ENCODE measurements around the gene HAL. TPM values are rescaled to one million over a fixed set of nuclear protein-coding genes. Genes with fewer than 3 reads are reported as not detected.
A peak's percentile ranks its signal among the peaks of the same experiment; 100 is the strongest.

Gene HAL
- total RNA-seq, 1 donor from 2014 or later, result under 0.01 TPM

DNA sequence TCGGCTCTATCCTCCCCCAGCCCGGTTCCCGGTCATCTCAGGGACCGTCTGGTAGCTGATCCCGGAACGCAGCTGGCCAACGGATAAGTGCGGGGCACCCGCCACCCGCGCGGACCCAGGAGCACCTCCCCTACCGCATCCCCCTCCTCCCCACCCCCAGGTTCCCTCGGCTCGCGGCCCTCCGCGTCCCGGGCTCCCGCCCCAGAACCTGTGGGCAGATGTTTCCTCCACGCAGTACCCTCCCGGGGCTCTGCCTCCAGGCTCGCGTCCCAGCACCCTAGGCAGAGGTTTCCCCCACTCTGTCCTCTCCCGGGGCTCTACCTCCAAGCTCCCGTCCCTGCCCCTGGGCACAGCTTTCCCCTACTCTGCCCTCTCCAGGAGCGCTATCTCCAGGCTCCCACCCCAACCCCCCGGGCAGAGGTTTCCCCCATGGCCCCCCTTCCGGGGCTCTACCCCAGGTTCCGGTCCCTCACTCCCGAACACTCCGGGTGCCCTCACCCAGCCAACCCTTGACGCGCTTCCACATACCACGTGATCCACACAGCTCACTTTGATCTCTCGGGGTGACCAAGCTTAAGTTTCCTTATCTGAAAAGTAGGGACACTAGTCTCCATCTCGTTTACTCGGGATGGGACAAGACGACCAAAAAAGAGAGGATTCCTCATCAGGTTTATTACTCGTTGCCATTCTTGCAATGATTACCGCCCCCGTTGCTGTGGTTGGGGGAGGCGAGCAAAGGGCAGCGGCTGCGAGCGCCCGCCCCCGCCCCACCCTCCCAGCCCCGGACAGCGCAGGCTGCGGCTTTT is 53.4 kb downstream of the HAL start, which contains the start of gene CCDC38:
CCDC38 (minus strand) TSS at position 91 of the 806 bp plus-strand sequence. CDS start 6,105 bp downstream, outside the sequence.
- peak in 1 of 2 donors; percentile 42 for DNase-seq (ENCODE audit: low read depth in 2 of 2)

DNA sequence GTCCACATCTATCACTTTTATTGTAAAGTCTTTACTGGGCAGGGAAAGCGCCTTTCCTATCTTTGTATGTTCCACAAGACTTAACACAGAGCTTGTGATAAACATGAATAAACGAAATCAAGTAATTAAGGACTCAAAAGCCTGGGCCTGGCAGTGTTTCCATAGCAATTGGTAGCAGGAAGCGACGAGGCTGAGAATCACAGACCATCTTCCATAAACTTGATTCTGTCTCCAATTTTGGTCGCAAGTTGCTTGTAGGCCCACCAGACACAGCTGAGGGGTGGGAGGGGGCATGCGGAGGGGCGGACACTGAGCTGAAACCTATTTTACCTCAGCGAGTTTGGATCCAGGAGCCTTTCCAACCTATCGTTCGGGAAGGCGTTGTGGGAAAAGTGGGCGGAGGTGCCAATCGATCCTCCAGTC is 54.0 kb downstream of the HAL start:
- no peak for DNase-seq (ENCODE audit: low read depth in 2 of 2)

DNA sequence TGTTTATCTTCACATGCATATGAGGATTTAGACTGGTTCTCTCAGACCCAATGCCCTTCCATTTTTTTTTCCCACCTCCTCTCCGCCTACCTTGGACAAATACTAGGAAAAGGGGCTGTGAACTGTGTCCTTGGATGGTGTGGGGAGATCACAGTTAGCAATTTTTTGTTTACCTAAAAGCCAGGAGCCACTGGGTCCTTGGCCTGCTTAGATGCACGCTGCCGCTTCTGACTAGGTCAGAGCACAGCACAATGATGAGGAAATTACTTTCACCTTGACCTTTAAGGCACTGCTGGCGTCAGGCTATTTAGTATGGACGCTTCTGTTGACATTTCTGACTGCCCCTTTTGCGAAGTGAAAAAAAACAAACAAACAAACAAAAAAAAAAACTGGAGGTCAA is 55.6 kb downstream of the HAL start:
- no peak for DNase-seq (ENCODE audit: low read depth in 2 of 2)

Other genes starting within 250 kb of the HAL start
- 216 and 678 TPM in 2 replicates for gene NTN4, start 205.6 kb downstream of the HAL start, total RNA-seq
- gene SNRPF, start 137.4 kb downstream of the HAL start, total RNA-seq, result 13.7 and 19.8 TPM in 2 replicates
- not detected in 2 replicates for gene CCDC38, start 53.7 kb downstream of the HAL start, total RNA-seq
- gene AMDHD1, start 53.0 kb downstream of the HAL start, total RNA-seq, result not detected in 2 replicates
- gene LTA4H, start 39.2 kb upstream of the HAL start, total RNA-seq, result 47.2 and 56.0 TPM in 2 replicates
- 47.2 and 47.9 TPM in 2 replicates for gene ELK3, start 198.0 kb upstream of the HAL start, total RNA-seq

All from lung microvascular endothelial cell (primary cell).